PFSK-1 (cell line): ENCODE results near the gene RASA3.

Source experiments
- FOXP2 ChIP-seq: optimal IDR thresholded peaks from 2 replicates; pipeline ENCODE3; 2011; ENCODE audit warnings: borderline replicate concordance, control low read depth, inconsistent platforms; ENCODE audit not compliant: insufficient read depth; ENCODE audit errors: extremely low read length, extremely low read depth
- POLR2AphosphoS5 ChIP-seq: IDR thresholded peaks from 2 replicates; pipeline ENCODE4 v1.6.1; 2012; ENCODE audit warnings: low read depth, mild to moderate bottlenecking, control low read depth, low read length, moderate library complexity
- REST ChIP-seq, 2 experiments: IDR thresholded peaks; 2 replicates each; pipeline versions ENCODE4 v1.6.1 to v1.8.0; 2011 to 2012; ENCODE audit warnings: low read depth in 2 of 2, low read length in 2 of 2, control low read depth in 1 of 2, inconsistent platforms in 1 of 2, mild to moderate bottlenecking in 1 of 2, moderate library complexity in 1 of 2; ENCODE audit not compliant: insufficient read depth in 1 of 2
- SIN3A ChIP-seq: IDR thresholded peaks from 2 replicates; pipeline ENCODE4 v1.6.1; 2012; ENCODE audit warnings: mild to moderate bottlenecking, low read length, moderate library complexity, borderline replicate concordance; ENCODE audit not compliant: insufficient read depth
- TAF1 ChIP-seq: IDR thresholded peaks from 2 replicates; pipeline ENCODE4 v1.6.1; 2012; ENCODE audit warnings: low read length, control low read depth, borderline replicate concordance; ENCODE audit not compliant: insufficient read depth

RASA3 gene

GRCh38 chr13:114108141-114108761, 24.2 kb downstream of the RASA3 start:
- TF ChIP-seq TAF1 (no peak), REST (IDR thresholded peaks at IDR 0.05; ENCODE audit: insufficient read depth in 1 of 2, low read depth in 2 of 2, low read length in 2 of 2) (no peak), POLR2AphosphoS5 (no peak), FOXP2 (no peak), SIN3A (no peak)

- no peak for TF ChIP-seq FOXP2
- TF ChIP-seq REST (IDR thresholded peaks at IDR 0.05; ENCODE audit: insufficient read depth in 1 of 2, low read depth in 2 of 2, low read length in 2 of 2) = 0 out of 4 replicates have a peak, but pooled peaks of 1 of the 2 experiments have one; percentile 29
- no peak for TF ChIP-seq POLR2AphosphoS5
- TF ChIP-seq SIN3A = no peak
- TF ChIP-seq TAF1 = no peak
Measured at GRCh38 chr13:114107686-114108081, 24.7 kb downstream of the RASA3 start.

- TF ChIP-seq POLR2AphosphoS5 = no peak
- TF ChIP-seq TAF1 = no peak
- TF ChIP-seq SIN3A = no peak
- TF ChIP-seq FOXP2 = no peak
- no peak for TF ChIP-seq REST (IDR thresholded peaks at IDR 0.05; ENCODE audit: insufficient read depth in 1 of 2, low read depth in 2 of 2, low read length in 2 of 2)
Measured at GRCh38 chr13:114106991-114107685, 25.3 kb downstream of the RASA3 start.

- TF ChIP-seq REST (IDR thresholded peaks at IDR 0.05; ENCODE audit: insufficient read depth in 1 of 2, low read depth in 2 of 2, low read length in 2 of 2) = no peak
- no peak for TF ChIP-seq SIN3A
- no peak for TF ChIP-seq TAF1
- TF ChIP-seq FOXP2 = no peak
- no peak for TF ChIP-seq POLR2AphosphoS5
Measured at GRCh38 chr13:114106526-114106925, 25.9 kb downstream of the RASA3 start.
